ENCODE results near the gene BCAR1. TPM values are rescaled to one million over a fixed set of nuclear protein-coding genes. Genes with fewer than 3 reads are reported as not detected.
"Not testable (repeated sequence)": the region's sequence is repeated elsewhere in the genome, so short reads cannot be mapped to it uniquely, and the experiment has no call there.

Gene BCAR1
- total RNA-seq, 1 donor from 2014 or later = 78.3 TPM

DNA sequence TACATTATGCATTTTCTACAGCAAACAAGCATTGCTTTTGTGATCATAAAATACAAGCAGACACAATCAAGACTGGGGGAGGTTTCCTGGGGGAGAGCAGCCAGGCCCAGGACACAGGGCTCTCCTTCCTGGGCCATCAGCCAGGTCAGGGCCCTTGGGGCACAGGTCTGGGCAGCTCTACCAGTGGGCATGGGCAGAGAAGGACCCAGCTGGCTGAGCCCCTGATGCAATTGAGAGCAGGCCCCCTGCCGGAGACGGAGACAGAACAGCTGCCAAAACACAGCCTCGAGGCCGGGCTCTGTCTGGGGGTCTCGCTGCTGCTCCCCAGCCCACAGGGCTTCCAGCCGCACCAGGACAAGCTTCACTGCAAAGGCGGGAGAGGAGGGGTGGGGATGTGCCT lies 10.8 kb downstream of the BCAR1 start:
- not testable (repeated sequence) for DNase-seq (ENCODE audit: low read depth in 2 of 2)

GRCh38 chr16:75239542-75240122 lies 11.8 kb downstream of the BCAR1 start:
- no peak for DNase-seq (ENCODE audit: low read depth in 2 of 2)

DNA sequence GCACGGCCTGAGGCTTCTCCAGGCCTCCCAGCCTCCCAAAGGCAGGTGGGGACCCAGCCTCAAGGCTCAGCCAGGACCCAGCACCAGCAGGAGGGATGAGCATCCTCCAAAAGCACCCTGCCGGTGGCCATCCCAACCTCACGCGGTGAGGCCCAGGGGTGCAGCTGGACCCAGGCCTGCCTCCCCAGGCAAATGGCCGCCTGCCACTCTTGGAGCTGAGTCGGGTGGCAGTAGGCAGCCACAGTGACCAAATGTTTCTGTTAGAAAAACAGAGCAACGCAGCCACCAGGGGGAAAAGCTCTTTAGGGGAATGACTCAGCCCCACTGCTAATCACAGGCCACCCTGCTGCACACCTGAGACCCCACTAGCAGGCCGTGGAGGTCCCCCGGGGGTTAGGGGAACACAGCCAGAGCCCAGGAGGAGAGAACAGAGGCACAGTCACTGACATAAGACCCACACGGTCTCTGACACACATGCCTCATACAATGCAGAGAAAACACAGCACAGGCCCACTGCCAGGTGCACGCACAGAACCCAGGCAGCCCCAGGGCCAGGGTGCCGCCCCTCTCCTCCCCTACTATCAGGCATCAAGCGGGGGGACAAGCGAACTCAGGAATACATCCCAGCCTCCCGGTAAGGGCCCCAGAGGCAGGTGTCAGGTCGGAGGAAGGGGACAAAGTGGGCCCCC lies 12.4 kb downstream of the BCAR1 start:
- DNase-seq (ENCODE audit: low read depth in 2 of 2) = no peak

GRCh38 chr16:75238132-75238852 lies 13.1 kb downstream of the BCAR1 start:
- DNase-seq (ENCODE audit: low read depth in 2 of 2) = no peak

DNA sequence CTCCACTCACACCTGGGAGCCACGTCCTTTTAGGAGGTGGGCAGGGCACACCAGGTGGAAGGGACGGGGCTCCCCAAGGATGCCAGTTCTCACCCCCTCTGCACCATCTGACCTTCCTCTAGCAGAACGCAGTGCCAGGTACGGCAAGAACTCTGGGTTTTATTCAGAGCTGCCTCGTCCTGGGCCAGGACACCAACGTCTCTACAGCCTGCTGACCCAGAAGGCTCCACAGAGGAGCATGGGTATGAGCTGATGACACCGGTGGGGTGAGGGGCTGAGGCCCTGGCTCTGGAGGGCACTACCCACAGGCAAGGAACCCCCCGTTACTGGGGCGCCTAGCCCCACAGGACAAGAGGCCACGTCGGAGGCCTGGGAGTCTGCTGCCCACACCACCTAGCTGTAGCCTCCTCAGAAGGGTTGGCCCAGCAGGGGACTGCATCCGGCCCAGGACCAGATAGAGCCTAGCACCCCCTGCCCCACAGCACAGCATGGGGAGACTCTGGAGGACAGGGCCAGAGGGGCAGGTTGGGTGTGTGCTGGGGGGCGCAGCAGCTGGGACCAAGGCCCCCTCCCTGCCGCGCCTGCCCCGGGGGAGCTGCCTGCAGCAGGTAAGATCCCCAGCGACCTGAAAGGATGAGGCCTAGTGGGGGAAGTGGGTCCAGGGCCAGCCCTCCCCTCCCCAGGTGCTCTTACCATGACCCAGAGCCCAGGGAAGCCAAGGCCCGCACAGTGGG lies 13.9 kb downstream of the BCAR1 start:
- no peak for DNase-seq (ENCODE audit: low read depth in 2 of 2)

DNA sequence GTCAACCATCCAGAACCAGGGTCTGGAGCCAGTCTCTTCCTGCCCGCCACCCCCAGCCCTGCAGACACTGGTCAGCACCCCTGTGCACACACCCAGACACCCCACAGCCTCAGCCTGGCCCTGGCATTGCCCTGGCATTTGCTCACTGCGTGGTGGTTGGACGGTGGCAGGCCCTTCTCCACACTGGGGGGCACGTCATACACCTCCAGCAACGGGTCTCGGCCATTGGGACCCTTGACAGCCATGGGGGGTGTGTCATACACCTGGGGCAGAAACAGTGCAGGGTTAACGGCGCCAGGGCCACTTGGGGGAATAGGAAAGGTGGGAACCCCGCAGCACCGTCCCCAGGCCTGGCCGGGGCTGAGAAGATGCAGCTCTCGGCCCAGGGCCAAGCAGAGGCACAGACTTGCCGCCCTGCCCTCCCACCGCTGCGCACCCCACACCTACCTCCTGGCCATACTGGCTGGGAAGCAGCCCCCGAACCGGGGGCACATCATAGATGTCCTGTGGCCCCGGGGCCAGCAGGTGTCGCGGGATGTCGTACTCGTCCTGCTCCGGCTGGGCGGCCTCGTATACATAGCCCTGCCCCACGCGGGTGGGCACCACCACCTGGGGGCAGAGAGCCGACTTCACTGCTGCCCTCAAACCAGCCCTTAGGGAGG lies 14.6 kb downstream of the BCAR1 start:
- no peak for DNase-seq (ENCODE audit: low read depth in 2 of 2)

GRCh38 chr16:75236232-75236631 lies 15.2 kb downstream of the BCAR1 start:
- no peak for DNase-seq (ENCODE audit: low read depth in 2 of 2)

GRCh38 chr16:75235721-75236193 lies 15.7 kb downstream of the BCAR1 start:
- DNase-seq (ENCODE audit: low read depth in 2 of 2) = no peak

DNA sequence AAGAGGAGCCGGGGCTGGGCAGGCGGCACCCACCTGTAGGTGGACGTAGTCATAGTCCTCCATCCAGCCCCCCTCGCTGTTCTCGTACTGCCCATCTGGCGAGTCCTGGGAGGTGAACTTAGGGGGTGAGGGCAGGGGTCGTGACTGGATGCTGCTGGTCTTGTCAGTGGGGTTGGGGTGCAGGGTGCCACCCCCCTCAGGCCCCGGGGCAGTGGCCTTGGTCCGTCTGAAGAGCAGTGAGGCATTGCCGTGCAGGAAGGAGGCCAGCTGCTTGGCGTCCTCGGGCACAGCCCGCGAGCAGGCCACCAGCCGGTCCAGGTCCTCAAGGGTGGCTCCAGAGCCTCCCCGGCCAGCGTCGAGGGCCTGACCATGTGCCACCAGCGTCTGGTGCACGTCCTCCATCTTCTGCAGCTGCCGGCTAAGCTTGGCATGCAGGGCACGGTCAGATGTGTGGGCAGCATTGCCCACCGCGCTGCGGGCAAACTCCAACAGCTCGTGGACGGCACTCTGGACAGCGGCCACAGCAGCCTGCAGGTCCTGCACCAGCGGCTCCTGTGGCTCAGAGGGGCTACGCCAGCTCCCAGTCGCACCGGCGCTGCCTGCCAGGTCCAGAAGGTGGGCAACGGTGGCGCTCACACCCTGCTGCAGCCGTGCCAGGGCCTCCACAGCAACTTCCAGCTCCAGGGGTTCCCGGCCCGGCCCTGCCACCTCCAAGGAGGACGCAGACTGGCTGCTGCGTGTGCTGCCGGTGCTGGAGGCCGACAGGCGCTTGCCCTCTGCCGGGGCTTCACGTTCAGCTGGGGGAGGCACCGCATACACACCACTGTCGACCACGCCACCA lies 16.3 kb downstream of the BCAR1 start:
- DNase-seq (ENCODE audit: low read depth in 2 of 2) = no peak

GRCh38 chr16:75233611-75233938 lies 17.8 kb downstream of the BCAR1 start:
- no peak for DNase-seq (ENCODE audit: low read depth in 2 of 2)

GRCh38 chr16:75231570-75231969 lies 19.9 kb downstream of the BCAR1 start:
- DNase-seq (ENCODE audit: low read depth in 2 of 2) = no peak

- DNase-seq (ENCODE audit: low read depth in 2 of 2) = no peak
These were observed 20.8 kb downstream of the BCAR1 start for GRCh38 chr16:75230471-75231110.

- no peak for DNase-seq (ENCODE audit: low read depth in 2 of 2)
These were observed 22.0 kb downstream of the BCAR1 start for GRCh38 chr16:75229172-75230031.

- no peak for DNase-seq (ENCODE audit: low read depth in 2 of 2)
These were observed 23.1 kb downstream of the BCAR1 start for GRCh38 chr16:75228143-75228976.

- no peak for DNase-seq (ENCODE audit: low read depth in 2 of 2)
These were observed 23.9 kb downstream of the BCAR1 start for GRCh38 chr16:75227361-75228142.

- no peak for DNase-seq (ENCODE audit: low read depth in 2 of 2)
These were observed 24.7 kb downstream of the BCAR1 start for GRCh38 chr16:75226550-75227360.
